H9 (cell line): Measurements from ENCODE around the gene MZB1. TPM values are rescaled to one million over a fixed set of nuclear protein-coding genes. Genes with fewer than 3 reads are reported as not detected.

Experiments used
- DNase-seq: peaks from one replicate; pipeline ENCODE4 v3.0.0-alpha.2; 2017
- H2AFZ ChIP-seq: one replicate; pipeline ENCODE4 v1.6.1; 2013; ENCODE audit warnings: mild to moderate bottlenecking, low read length, control low read depth, moderate library complexity
- H2AK5ac ChIP-seq: 2 replicates; pipeline ENCODE4 v1.6.1; 2013; ENCODE audit warnings: low read length, control low read depth, mixed read lengths; ENCODE audit not compliant: insufficient read length
- H2BK120ac ChIP-seq: one replicate; pipeline ENCODE4 v1.6.1; 2013; ENCODE audit warnings: low read depth, mild to moderate bottlenecking, low read length, control low read depth, inconsistent platforms; ENCODE audit not compliant: poor library complexity, severe bottlenecking
- H2BK12ac ChIP-seq: 2 replicates; pipeline ENCODE4 v1.6.1; 2013; ENCODE audit warnings: low read length, control low read depth, mixed read lengths, low read depth; ENCODE audit not compliant: insufficient read length
- H2BK15ac ChIP-seq: 2 replicates; pipeline ENCODE4 v1.6.1; 2013; ENCODE audit warnings: low read depth, low read length, control low read depth
- H2BK20ac ChIP-seq: one replicate; pipeline ENCODE4 v1.6.1; 2013; ENCODE audit warnings: low read depth, mild to moderate bottlenecking, low read length, control low read depth, inconsistent platforms; ENCODE audit not compliant: poor library complexity, severe bottlenecking
- H2BK5ac ChIP-seq: 2 replicates; pipeline ENCODE4 v1.6.1; 2013; ENCODE audit warnings: low read length, control low read depth, mixed read lengths; ENCODE audit not compliant: insufficient read length
- H3K14ac ChIP-seq: 2 replicates; pipeline ENCODE4 v1.6.1; 2013; ENCODE audit warnings: low read length, control low read depth; ENCODE audit not compliant: insufficient read depth
- H3K18ac ChIP-seq: 2 replicates; pipeline ENCODE4 v1.6.1; 2013; ENCODE audit warnings: low read depth, mild to moderate bottlenecking, mixed read lengths, low read length, control low read depth; ENCODE audit not compliant: insufficient read length
- H3K23ac ChIP-seq: 2 replicates; pipeline ENCODE4 v1.6.1; 2013; ENCODE audit warnings: low read length, control low read depth, mixed read lengths, low read depth; ENCODE audit not compliant: insufficient read length
- H3K23me2 ChIP-seq: 2 replicates; pipeline ENCODE4 v1.6.1; 2013; ENCODE audit warnings: low read depth, mild to moderate bottlenecking, mixed read lengths, low read length, control low read depth; ENCODE audit not compliant: insufficient read length, poor library complexity, severe bottlenecking
- H3K27ac ChIP-seq: 2 replicates; pipeline ENCODE4 v1.5.1; 2013; ENCODE audit warnings: low read length, control low read depth, mixed read lengths, low read depth; ENCODE audit not compliant: insufficient read length
- H3K27me3 ChIP-seq: 2 replicates; pipeline ENCODE4 v1.6.1; 2013; ENCODE audit warnings: low read length, control low read depth, inconsistent platforms; ENCODE audit not compliant: insufficient read depth
- H3K4ac ChIP-seq: 2 replicates; pipeline ENCODE4 v1.6.1; 2013; ENCODE audit warnings: low read depth, mild to moderate bottlenecking, control low read depth, inconsistent platforms, low read length, moderate library complexity
- H3K4me1 ChIP-seq: 2 replicates; pipeline ENCODE4 v1.6.1; 2013; ENCODE audit warnings: low read length, control low read depth, inconsistent platforms; ENCODE audit not compliant: insufficient read depth
- H3K4me2 ChIP-seq: 2 replicates; pipeline ENCODE4 v1.6.1; 2013; ENCODE audit warnings: low read length, control low read depth, mixed read lengths; ENCODE audit not compliant: insufficient read length, insufficient read depth
- H3K56ac ChIP-seq: 2 replicates; pipeline ENCODE4 v1.6.1; 2013; ENCODE audit warnings: low read depth, mild to moderate bottlenecking, mixed read lengths, low read length, control low read depth; ENCODE audit not compliant: insufficient read length
- H3K79me1 ChIP-seq: 2 replicates; pipeline ENCODE4 v1.6.1; 2013; ENCODE audit warnings: low read depth, mild to moderate bottlenecking, moderate library complexity, low read length, control low read depth, inconsistent platforms; ENCODE audit not compliant: insufficient read depth, poor library complexity, severe bottlenecking
- H3K79me2 ChIP-seq: 2 replicates; pipeline ENCODE4 v1.6.1; 2013; ENCODE audit warnings: low read length, control low read depth, inconsistent platforms; ENCODE audit not compliant: insufficient read depth
- H3K9ac ChIP-seq: 2 replicates; pipeline ENCODE4 v1.6.1; 2013; ENCODE audit warnings: low read length, control low read depth, mixed read lengths; ENCODE audit not compliant: insufficient read length; ENCODE audit errors: extremely low read depth
- H3K9me3 ChIP-seq: one replicate; pipeline ENCODE4 v1.6.1; 2013; ENCODE audit warnings: low read depth, low read length, inconsistent platforms; ENCODE audit not compliant: control insufficient read depth
- H3T11ph ChIP-seq: one replicate; pipeline ENCODE4 v1.6.1; 2013; ENCODE audit warnings: mild to moderate bottlenecking, low read length, control low read depth, inconsistent platforms
- H4K20me1 ChIP-seq: one replicate; pipeline ENCODE4 v1.6.1; 2013; ENCODE audit not compliant: control insufficient read depth, insufficient read length, insufficient read depth
- H4K5ac ChIP-seq: 2 replicates; pipeline ENCODE4 v1.6.1; 2013; ENCODE audit warnings: low read depth, mild to moderate bottlenecking, mixed read lengths, low read length, control low read depth; ENCODE audit not compliant: insufficient read length
- H4K8ac ChIP-seq: replicated peaks from 2 replicates; pipeline ENCODE4 v1.6.1; 2013; ENCODE audit warnings: low read length, control low read depth, mixed read lengths, low read depth; ENCODE audit not compliant: insufficient read length
- H4K91ac ChIP-seq: 2 replicates; pipeline ENCODE4 v1.6.1; 2013; ENCODE audit warnings: low read depth, mild to moderate bottlenecking, moderate library complexity, mixed read lengths, low read length, control low read depth; ENCODE audit not compliant: insufficient read length
- H3K27ac Mint-ChIP-seq, 3 experiments: 2 replicates in 2 of 3; 3 replicates in 1 of 3; pipeline ENCODE4 v1.8.0; 2020 to 2021; ENCODE audit warnings: mixed read lengths in 3 of 3, mild to moderate bottlenecking in 1 of 3, moderate library complexity in 1 of 3
- H3K27me3 Mint-ChIP-seq: 2 replicates; pipeline ENCODE4 v1.8.0; 2021; ENCODE audit warnings: low read depth, mild to moderate bottlenecking, moderate library complexity, mixed read lengths
- H3K36me3 Mint-ChIP-seq, 3 experiments: 2 replicates in 2 of 3; 3 replicates in 1 of 3; pipeline ENCODE4 v1.8.0; 2020 to 2021; ENCODE audit warnings: low read depth in 3 of 3, mixed read lengths in 3 of 3; ENCODE audit not compliant: insufficient read depth in 1 of 3
- H3K4me1 Mint-ChIP-seq, 2 experiments: 2 replicates each; pipeline ENCODE4 v1.8.0; 2020; ENCODE audit warnings: mixed read lengths in 2 of 2
- H3K4me3 Mint-ChIP-seq, 2 experiments: 2 replicates in 1 of 2; 3 replicates in 1 of 2; pipeline ENCODE4 v1.8.0; 2020 to 2021; ENCODE audit warnings: mild to moderate bottlenecking in 2 of 2, mixed read lengths in 2 of 2, moderate library complexity in 1 of 2
- H3K9me3 Mint-ChIP-seq, 2 experiments: 2 replicates in 1 of 2; 3 replicates in 1 of 2; pipeline ENCODE4 v1.8.0; 2020; ENCODE audit warnings: mild to moderate bottlenecking in 2 of 2, mixed read lengths in 2 of 2, moderate library complexity in 1 of 2
- CTCF ChIP-seq: fragments of 200-600 bp; sonication (generic); conservative IDR thresholded peaks from 3 replicates; pipeline ENCODE4 v1.8.0; 2021; ENCODE audit warnings: antibody characterized with exemption, mild to moderate bottlenecking
- WGBS: extraction: QIAGEN DNeasy Blood & Tissue Kit; methylation state at CpG from one replicate; pipeline ENCODE4 v1.1.7; 2013; ENCODE audit warnings: missing lambda C conversion rate, low lambda C conversion rate, mixed read lengths; ENCODE audit not compliant: insufficient read length; ENCODE audit errors: extremely low coverage; 5-methylcytosine and 5-hydroxymethylcytosine counted together
- total RNA-seq: library from RNA; stranded (reverse); gene quantifications from 2 replicates; pipeline ENCODE4 v1.2.1, GENCODE V29; 2021

MZB1 gene
- total RNA-seq, 1 experiment from 2014 or later = 0.31 TPM

- no peak overlapping the region for H3K23ac ChIP-seq
- H3K27me3 ChIP-seq = no peaks in the 10 kb centered on the region
- Mint-ChIP-seq H3K36me3 (peaks cover 34 to 77% (median 56%) of the 10 kb centered on the region in 3 experiments; a peak in 6 of 7 replicates), H3K9me3 (no peaks in the 10 kb centered on the region), H3K4me3 (no peak overlapping the region), H3K4me1 (no peaks in the 10 kb centered on the region), H3K27ac (peak overlapping the region in 1 of 3 experiments; percentile 64; a peak in 2 of 7 replicates), H3K27me3 (no peaks in the 10 kb centered on the region)
- no peak overlapping the region for H2BK120ac ChIP-seq
- no peaks in the 10 kb centered on the region for H3K4me1 ChIP-seq
- H2BK5ac ChIP-seq = no peak overlapping the region
- H2BK20ac ChIP-seq = no peak overlapping the region
- no peak overlapping the region for H3K9ac ChIP-seq
- peak; percentile 27; the same call in 1 of the 3 replicates for TF ChIP-seq CTCF
- H3K9me3 ChIP-seq = no peaks in the 10 kb centered on the region
- no peak overlapping the region for H2BK15ac ChIP-seq
- WGBS = no CpG with 5 or more reads among the region's 2 CpGs
- H2AK5ac ChIP-seq = no peak overlapping the region
- H4K91ac ChIP-seq = no peak overlapping the region
- no peak overlapping the region for H3T11ph ChIP-seq
- no peak overlapping the region for H2BK12ac ChIP-seq
- no peak overlapping the region for H3K18ac ChIP-seq
- H3K79me1 ChIP-seq = no peaks in the 10 kb centered on the region
- no peaks in the 10 kb centered on the region for H3K79me2 ChIP-seq
- H3K27ac ChIP-seq = no peak overlapping the region
- no peak overlapping the region for H3K56ac ChIP-seq
- H2AFZ ChIP-seq = no peak overlapping the region
- no peak overlapping the region for H4K5ac ChIP-seq
- no peak overlapping the region for H3K14ac ChIP-seq
- H3K23me2 ChIP-seq = no peaks in the 10 kb centered on the region
- H3K4me2 ChIP-seq = no peak overlapping the region
- no peaks in the 10 kb centered on the region for H4K20me1 ChIP-seq
- no peak overlapping the region for H4K8ac ChIP-seq
- DNase-seq = no peak
- H3K4ac ChIP-seq = no peak overlapping the region
Measured at GRCh38 chr5:139368613-139369012, 21.1 kb downstream of the MZB1 start.
